ENCODE data around the gene PRKG1.
A peak's percentile ranks its signal among the peaks of the same experiment; 100 is the strongest.

Gene PRKG1

GRCh38 chr10:52078397-52078937 lies 1004.2 kb downstream of the PRKG1 start:
- H3K4me3 ChIP-seq (ENCODE audit: low read depth, low read length) = no peak overlapping the region

GRCh38 chr10:52082307-52082706 lies 1008.0 kb downstream of the PRKG1 start:
- H3K4me3 ChIP-seq (ENCODE audit: low read depth, low read length) = no peak overlapping the region
- no peak for TF ChIP-seq CTCF (IDR thresholded peaks at IDR 0.05; ENCODE audit: insufficient read depth, low read depth, low read length, missing control alignments)
- DNase-seq (ENCODE audit: low read depth) = peak; percentile 16

More at GRCh38 chr10:52078397-52078937, 1004.2 kb downstream of the PRKG1 start:
- no peak for TF ChIP-seq CTCF (IDR thresholded peaks at IDR 0.05; ENCODE audit: insufficient read depth, low read depth, low read length, missing control alignments)
- DNase-seq (ENCODE audit: low read depth) = no peak

- H3K4me3 ChIP-seq (ENCODE audit: low read depth, low read length) = no peak overlapping the region
- TF ChIP-seq CTCF (IDR thresholded peaks at IDR 0.05; ENCODE audit: insufficient read depth, low read depth, low read length, missing control alignments) = no peak
- DNase-seq (ENCODE audit: low read depth) = no peak
Observed at GRCh38 chr10:52083422-52083821, 1009.1 kb downstream of the PRKG1 start.

GRCh38 chr10:52092390-52092789 lies 1018.1 kb downstream of the PRKG1 start:
- DNase-seq (ENCODE audit: low read depth) = no peak
- no peak overlapping the region for H3K4me3 ChIP-seq (ENCODE audit: low read depth, low read length)
- no peak for TF ChIP-seq CTCF (IDR thresholded peaks at IDR 0.05; ENCODE audit: insufficient read depth, low read depth, low read length, missing control alignments)

GRCh38 chr10:52098130-52098529 lies 1023.8 kb downstream of the PRKG1 start:
- TF ChIP-seq CTCF (IDR thresholded peaks at IDR 0.05; ENCODE audit: insufficient read depth, low read depth, low read length, missing control alignments) = no peak
- DNase-seq (ENCODE audit: low read depth) = no peak
- H3K4me3 ChIP-seq (ENCODE audit: low read depth, low read length) = no peak overlapping the region

- H3K4me3 ChIP-seq (ENCODE audit: low read depth, low read length) = no peak overlapping the region
- no peak for TF ChIP-seq CTCF (IDR thresholded peaks at IDR 0.05; ENCODE audit: insufficient read depth, low read depth, low read length, missing control alignments)
- no peak for DNase-seq (ENCODE audit: low read depth)
Observed at GRCh38 chr10:52099026-52099600, 1024.8 kb downstream of the PRKG1 start.

- no peak for DNase-seq (ENCODE audit: low read depth)
- no peak overlapping the region for H3K4me3 ChIP-seq (ENCODE audit: low read depth, low read length)
- no peak for TF ChIP-seq CTCF (IDR thresholded peaks at IDR 0.05; ENCODE audit: insufficient read depth, low read depth, low read length, missing control alignments)
Observed at GRCh38 chr10:52100011-52100547, 1025.8 kb downstream of the PRKG1 start.
